Right cardiac atrium (tissue), 5 donors: Measurements from ENCODE around the gene MRM2. TPM values are rescaled to one million over a fixed set of nuclear protein-coding genes. Genes with fewer than 3 reads are reported as not detected.

ENCODE experiments used
- ATAC-seq, 2 donors: fragments of 200-7000 bp; cut with Tn5 transposase; one replicate each; pipeline versions ENCODE4 v1.8.0 to v1.9.1; 2020; ENCODE audit warnings: moderate library complexity in 2 of 2, mild to moderate bottlenecking in 1 of 2
- DNase-seq, 3 donors: peaks; one replicate each; pipeline ENCODE4 v3.0.0-alpha.2; 2020
- H3K27ac ChIP-seq: one replicate; pipeline ENCODE4 v1.5.1; 2013; ENCODE audit warnings: mild to moderate bottlenecking, low read length, control low read depth, moderate library complexity
- H3K27me3 ChIP-seq: one replicate; pipeline ENCODE4 v1.6.1; 2013; ENCODE audit not compliant: control insufficient read depth, insufficient read depth
- H3K4me1 ChIP-seq: one replicate; pipeline ENCODE4 v1.6.1; 2013; ENCODE audit warnings: low read length; ENCODE audit not compliant: control insufficient read depth, insufficient read depth
- H3K4me3 ChIP-seq: one replicate; pipeline ENCODE4 v1.5.1; 2013; ENCODE audit warnings: low read length, control low read depth
- H3K9me3 ChIP-seq: one replicate; pipeline ENCODE4 v1.6.1; 2013; ENCODE audit warnings: low read length; ENCODE audit not compliant: control insufficient read depth
- WGBS: extraction: QIAGEN DNeasy Blood & Tissue Kit; methylation state at CpG from one replicate; pipeline ENCODE4 v1.1.7; 2013; 5-methylcytosine and 5-hydroxymethylcytosine counted together
- intact Hi-C, 4 donors: fragments of 100-400 bp; cut with DNase I; formaldehyde crosslinking; loops; one replicate each; pipeline versions ENCODE4 v1.11.0 to v1.14.0; 2022 to 2023
- polyA plus RNA-seq: library from polyadenylated mRNA; stranded (reverse); fragments of 200-250 nt; gene quantifications from one replicate; pipeline ENCODE4 v1.2.3, GENCODE V29; 2013
- total RNA-seq, 4 donors: library from RNA; stranded (reverse); fragmentation: NEBNext Ultra II Directional; extraction: Animal tissue kit (Norgen Biotek cat#: 25700); gene quantifications; one replicate each; pipeline ENCODE4 v1.2.1, GENCODE V29; 2021
- donor health status: healthy with polysubstance abuse.
- donor health status: DM: no; HTN: yes; CAD: no.
- donor health status: DM: no; HTN: no; CAD: no.
- donor health status: DM: no; HTN: yes; CAD: no; lungs with severe emphysema.
- donor health status: DM: yes; HTN: yes; CAD: no.

MRM2 gene
- total and polyA plus RNA-seq, 5 donors = 19.5 to 24.4 (median 21.4) TPM

- peaks cover 8% of the 10 kb centered on the region for H3K4me1 ChIP-seq
- no peak overlapping the region for H3K27ac ChIP-seq
- WGBS = 2% methylated on average over 46 of the region's 46 CpGs
- ATAC-seq = peak; percentile 36 to 52
- intact Hi-C loops = no loop called here
- no peaks in the 10 kb centered on the region for H3K27me3 ChIP-seq
- H3K9me3 ChIP-seq = no peaks in the 10 kb centered on the region
- peak overlapping the region; percentile 85 for H3K4me3 ChIP-seq
- no peak for DNase-seq
Measured at GRCh38 chr7:2231992-2232765, 9.8 kb downstream of the MRM2 start.

GRCh38 chr7:2230882-2231281 lies 11.1 kb downstream of the MRM2 start:
- ATAC-seq (no peak), DNase-seq (no peak)
- no peak overlapping the region for H3K4me3 ChIP-seq
- H3K27me3 ChIP-seq = no peaks in the 10 kb centered on the region
- no peaks in the 10 kb centered on the region for H3K9me3 ChIP-seq
- intact Hi-C loops = no loop called here
- H3K4me1 ChIP-seq = peaks cover 8% of the 10 kb centered on the region
- no peak overlapping the region for H3K27ac ChIP-seq
- WGBS = 89% methylated on average over 9 of the region's 9 CpGs

- Histone ChIP-seq H3K4me3 (no peak overlapping the region), H3K9me3 (no peaks in the 10 kb centered on the region), H3K27me3 (no peaks in the 10 kb centered on the region), H3K4me1 (peaks cover 8% of the 10 kb centered on the region), H3K27ac (no peak overlapping the region)
- intact Hi-C loops = no loop called here
- ATAC-seq (no peak), DNase-seq (no peak)
- WGBS = 93% methylated on average over 8 of the region's 8 CpGs
Measured at GRCh38 chr7:2230226-2230625, 11.8 kb downstream of the MRM2 start.

DNA sequence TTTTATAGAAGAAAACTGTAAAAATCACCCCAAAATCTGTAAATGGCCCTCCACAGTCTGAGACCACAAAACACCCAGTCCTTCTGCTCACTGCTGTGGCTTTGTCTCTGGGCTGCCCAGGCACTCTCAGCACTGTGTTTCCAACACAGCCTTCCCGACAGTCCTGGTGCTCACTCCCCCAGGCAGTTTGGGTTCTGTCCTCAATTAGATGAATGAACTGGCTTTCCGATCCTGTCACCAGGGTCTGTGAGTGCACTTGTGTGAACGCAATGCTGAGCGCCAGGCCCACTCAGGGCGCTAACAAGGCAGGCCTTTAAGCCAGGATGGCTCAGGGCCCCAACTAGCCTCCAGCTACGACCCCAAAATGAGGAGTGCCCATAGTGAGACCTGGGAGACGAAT lies 12.5 kb downstream of the MRM2 start:
- WGBS = 92% methylated on average over 7 of the region's 7 CpGs
- no peak overlapping the region for H3K27ac ChIP-seq
- peaks cover 8% of the 10 kb centered on the region for H3K4me1 ChIP-seq
- H3K9me3 ChIP-seq = no peaks in the 10 kb centered on the region
- no peaks in the 10 kb centered on the region for H3K27me3 ChIP-seq
- no peak overlapping the region for H3K4me3 ChIP-seq
- no peak for ATAC-seq
- intact Hi-C loops = no loop called here
- DNase-seq = no peak

DNA sequence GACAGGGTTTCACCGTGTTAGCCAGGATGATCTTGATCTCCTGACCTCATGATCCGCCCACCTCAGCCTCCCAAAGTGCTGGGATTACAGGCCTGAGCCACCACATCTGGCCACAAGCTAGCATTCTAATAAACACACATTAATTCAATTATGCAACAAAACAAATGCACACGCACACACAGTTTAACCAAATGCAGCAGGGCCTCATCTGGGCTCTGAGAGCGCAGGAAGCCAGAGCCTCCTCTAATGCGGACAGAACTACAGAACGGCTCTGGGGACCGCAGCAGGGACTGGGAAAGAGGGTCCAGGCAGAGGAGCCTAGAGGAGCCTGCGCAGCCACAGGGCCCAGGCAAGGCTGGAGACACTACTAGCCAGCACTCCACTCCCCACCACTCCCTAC lies 13.1 kb downstream of the MRM2 start:
- Histone ChIP-seq H3K27ac (no peak overlapping the region), H3K27me3 (no peaks in the 10 kb centered on the region), H3K4me3 (no peak overlapping the region), H3K4me1 (peaks cover 8% of the 10 kb centered on the region), H3K9me3 (no peaks in the 10 kb centered on the region)
- intact Hi-C loops = no loop called here
- no peak for DNase-seq
- ATAC-seq = no peak
- WGBS = 91% methylated on average over 8 of the region's 8 CpGs

DNA sequence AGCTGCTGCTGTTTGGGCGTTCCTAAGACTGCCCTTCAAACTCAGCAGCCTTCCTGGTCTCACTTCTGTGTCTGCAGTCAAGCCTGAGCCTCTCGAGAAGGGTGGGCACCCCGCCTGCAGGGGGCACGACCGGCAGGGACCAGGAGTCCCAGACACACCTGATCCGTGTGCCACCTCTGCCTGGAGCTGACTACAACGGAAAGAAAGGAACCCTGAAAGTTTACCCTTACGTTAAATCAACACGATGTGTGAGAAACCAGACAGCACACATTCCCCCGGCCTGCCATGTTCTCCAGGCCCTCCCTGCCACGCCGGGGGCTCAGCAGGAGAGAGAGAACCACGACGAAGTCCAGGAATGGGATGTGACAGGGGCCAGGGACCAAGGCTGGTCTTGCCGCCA lies 14.3 kb downstream of the MRM2 start:
- 86% methylated on average over 15 of the region's 15 CpGs for WGBS
- H3K4me3 ChIP-seq = no peak overlapping the region
- H3K27me3 ChIP-seq = no peaks in the 10 kb centered on the region
- H3K27ac ChIP-seq = no peak overlapping the region
- H3K9me3 ChIP-seq = no peaks in the 10 kb centered on the region
- peaks cover 6% of the 10 kb centered on the region for H3K4me1 ChIP-seq
- DNase-seq (peak in 1 of 3 donors; percentile 18), ATAC-seq (no peak)
- intact Hi-C loops = no loop called here

DNA sequence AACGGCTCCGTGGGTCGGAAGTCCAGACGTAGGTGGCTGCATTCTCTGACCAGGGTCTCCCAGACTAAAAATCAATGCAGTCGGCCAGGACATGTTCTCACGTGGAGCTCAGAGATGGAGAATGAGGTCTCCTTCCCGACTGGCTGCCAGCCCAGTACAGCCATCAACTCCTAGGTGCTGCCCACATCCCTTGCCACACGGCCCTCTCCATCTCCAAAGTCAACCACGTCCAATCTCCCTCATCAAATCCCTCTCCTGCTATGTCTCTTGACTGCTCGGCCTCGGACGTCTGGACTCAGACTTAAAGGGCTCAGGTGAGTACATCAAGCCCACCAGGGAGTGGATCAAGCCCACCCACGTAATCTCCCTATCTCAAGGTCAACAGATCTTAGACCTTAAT lies 16.2 kb downstream of the MRM2 start:
- 96% methylated on average over 13 of the region's 13 CpGs for WGBS
- no peaks in the 10 kb centered on the region for H3K4me1 ChIP-seq
- intact Hi-C loops = no loop called here
- no peak overlapping the region for H3K4me3 ChIP-seq
- no peaks in the 10 kb centered on the region for H3K27me3 ChIP-seq
- H3K9me3 ChIP-seq = no peaks in the 10 kb centered on the region
- no peak overlapping the region for H3K27ac ChIP-seq
- ATAC-seq (no peak), DNase-seq (no peak)

- Histone ChIP-seq H3K4me3 (no peak overlapping the region), H3K4me1 (no peaks in the 10 kb centered on the region), H3K27me3 (no peaks in the 10 kb centered on the region), H3K27ac (no peak overlapping the region), H3K9me3 (no peaks in the 10 kb centered on the region)
- intact Hi-C loops = no loop called here
- WGBS = 92% methylated on average over 14 of the region's 14 CpGs
- ATAC-seq (no peak), DNase-seq (no peak)
Measured at GRCh38 chr7:2225336-2225735, 16.7 kb downstream of the MRM2 start.

- no peak overlapping the region for H3K27ac ChIP-seq
- ATAC-seq = no peak
- 85% methylated on average over 4 of the region's 4 CpGs for WGBS
- DNase-seq = no peak
- H3K9me3 ChIP-seq = no peaks in the 10 kb centered on the region
- intact Hi-C loops = no loop called here
- no peak overlapping the region for H3K4me3 ChIP-seq
- H3K4me1 ChIP-seq = no peaks in the 10 kb centered on the region
- no peaks in the 10 kb centered on the region for H3K27me3 ChIP-seq
Measured at GRCh38 chr7:2224934-2225333, 17.1 kb downstream of the MRM2 start.

DNA sequence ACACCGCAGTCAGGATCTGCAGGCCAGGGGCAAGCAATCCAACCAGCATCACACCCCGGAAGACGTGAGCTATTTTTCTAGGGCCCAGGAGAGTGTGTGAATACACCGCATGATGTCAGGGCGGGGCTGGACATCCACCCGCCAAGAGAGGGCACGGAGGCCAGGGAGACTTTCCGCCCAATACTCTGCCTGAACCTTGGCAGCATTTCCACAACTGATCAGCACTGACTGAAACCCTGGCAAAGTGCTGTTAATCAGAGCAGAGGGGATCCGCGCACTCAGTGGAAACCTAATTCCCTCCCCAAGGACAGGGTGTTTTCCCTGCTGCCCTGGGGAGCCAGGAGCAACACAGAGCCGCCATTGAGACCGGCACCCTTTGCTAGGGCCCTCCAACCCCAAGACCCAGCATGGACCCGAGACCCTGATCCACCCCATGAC lies 17.5 kb downstream of the MRM2 start:
- no peak for ATAC-seq
- DNase-seq = no peak
- WGBS = 91% methylated on average over 13 of the region's 13 CpGs
- Histone ChIP-seq H3K27me3 (no peaks in the 10 kb centered on the region), H3K4me1 (no peaks in the 10 kb centered on the region), H3K9me3 (no peaks in the 10 kb centered on the region), H3K27ac (no peak overlapping the region), H3K4me3 (no peak overlapping the region)
- intact Hi-C loops = no loop called here

GRCh38 chr7:2223321-2223720 lies 18.7 kb downstream of the MRM2 start:
- Histone ChIP-seq H3K27ac (no peak overlapping the region), H3K4me1 (no peaks in the 10 kb centered on the region), H3K27me3 (no peaks in the 10 kb centered on the region), H3K4me3 (no peak overlapping the region), H3K9me3 (no peaks in the 10 kb centered on the region)
- WGBS = 95% methylated on average over 17 of the region's 17 CpGs
- intact Hi-C loops = no loop called here
- ATAC-seq (no peak), DNase-seq (no peak)

GRCh38 chr7:2222516-2222915 lies 19.5 kb downstream of the MRM2 start:
- intact Hi-C loops = no loop called here
- Histone ChIP-seq H3K4me1 (no peaks in the 10 kb centered on the region), H3K4me3 (no peak overlapping the region), H3K27ac (no peak overlapping the region), H3K27me3 (no peaks in the 10 kb centered on the region), H3K9me3 (no peaks in the 10 kb centered on the region)
- no peak for DNase-seq
- ATAC-seq = no peak
- 93% methylated on average over 22 of the region's 22 CpGs for WGBS
